Cerebellar cortex (tissue), 1 donor: ENCODE data around the gene PRG3.
"Not testable (repeated sequence)": the region's sequence is repeated elsewhere in the genome, so short reads cannot be mapped to it uniquely, and the experiment has no call there.

ENCODE experiments used
- DNase-seq: peaks from one replicate; pipeline ENCODE4 v3.0.0-alpha.2; 2015; ENCODE audit warnings: low spot score

Gene PRG3

DNA sequence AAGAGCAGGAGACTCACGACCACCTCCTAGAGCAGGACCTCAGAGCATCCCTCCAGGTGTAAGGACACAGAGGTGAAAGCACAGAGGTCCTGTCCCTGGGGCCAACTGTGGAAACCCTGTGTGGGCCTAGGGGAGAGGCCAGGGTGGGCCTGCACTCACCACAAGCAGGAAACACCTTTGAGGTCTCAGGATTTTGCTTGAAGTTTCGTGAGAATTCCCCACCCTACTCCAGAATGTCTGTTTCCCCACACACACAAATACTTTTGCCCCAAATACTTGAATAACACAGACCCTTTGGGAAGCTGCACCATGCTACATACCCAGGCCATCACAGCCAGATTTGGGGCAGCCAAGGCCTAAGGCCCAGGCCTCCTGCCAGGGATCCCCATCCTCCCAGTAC is 27.8 kb upstream of the PRG3 start:
- no peak for DNase-seq

GRCh38 chr11:57407941-57408475 is 27.1 kb upstream of the PRG3 start:
- no peak for DNase-seq

DNA sequence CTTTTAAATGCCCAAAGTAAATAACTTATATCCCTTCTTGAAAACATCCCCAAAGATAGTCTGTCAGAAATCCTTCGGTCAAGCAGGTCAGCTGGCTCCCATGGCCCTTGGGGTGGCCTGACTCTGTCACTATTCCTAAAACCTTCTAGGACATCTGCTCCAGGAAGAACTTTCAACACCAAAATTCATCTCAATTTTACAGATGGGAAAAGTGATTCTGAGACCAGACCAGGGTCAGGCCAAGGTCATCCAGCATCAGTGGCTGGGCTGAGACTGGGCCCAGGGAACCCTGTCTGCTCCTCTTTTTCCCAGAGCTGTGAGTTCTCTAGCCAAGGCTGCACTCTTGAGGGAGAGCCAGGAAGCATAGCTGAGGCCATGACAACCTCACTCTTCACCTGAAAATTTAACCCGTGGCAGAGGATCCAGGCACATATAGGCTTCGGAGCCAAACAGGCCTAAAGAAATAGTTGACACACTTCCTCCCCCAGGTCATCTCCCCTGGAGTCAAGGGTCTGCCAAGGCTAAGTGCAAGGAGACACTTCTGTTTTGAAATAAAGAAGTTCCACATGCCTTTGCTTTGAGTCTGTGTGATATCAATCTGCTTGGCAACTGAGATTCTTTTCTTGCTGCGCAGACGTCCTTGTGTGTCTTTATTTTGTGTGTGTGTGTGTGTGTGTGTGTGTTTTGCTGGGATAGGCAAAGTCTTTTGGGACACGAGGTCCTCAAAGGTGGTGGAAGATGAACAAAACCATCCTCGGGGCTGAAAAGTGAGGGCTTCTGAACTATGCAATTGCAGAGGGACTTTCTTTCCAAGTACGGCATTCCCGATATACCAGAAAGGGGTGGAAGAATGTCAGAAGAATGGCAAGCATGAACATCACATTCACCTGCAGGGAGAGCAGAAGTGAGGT is 26.3 kb upstream of the PRG3 start:
- DNase-seq, result no peak

- no peak for DNase-seq
These were observed 25.5 kb upstream of the PRG3 start for GRCh38 chr11:57406337-57406904.

DNA sequence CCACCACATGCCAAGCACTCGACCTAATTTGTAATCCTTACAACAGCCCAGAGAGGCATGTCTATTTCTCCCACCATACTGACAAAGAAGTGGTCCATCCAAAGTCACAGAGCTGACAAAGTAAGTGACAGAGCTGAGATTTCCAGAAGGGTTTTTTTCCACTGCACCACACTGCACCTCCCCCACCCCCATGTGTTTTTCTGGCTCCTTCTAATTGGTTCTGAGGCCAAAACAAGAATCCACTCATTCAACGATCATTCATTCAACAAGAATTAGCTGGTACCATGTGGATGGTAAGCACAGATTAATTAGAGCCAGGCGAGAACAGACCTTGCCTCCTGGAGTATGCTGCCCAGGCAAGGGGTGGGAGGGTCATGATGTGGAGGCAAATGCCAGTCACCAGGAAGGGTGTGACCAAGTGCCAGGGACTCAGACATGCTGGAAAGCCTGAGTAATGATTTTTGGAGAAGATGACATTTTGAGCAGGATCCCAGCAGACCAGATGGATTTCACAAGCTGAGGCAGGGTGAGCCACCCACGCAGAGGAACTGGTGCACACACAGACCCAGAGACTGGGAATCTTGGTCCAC is 24.4 kb upstream of the PRG3 start:
- peak; percentile 55 for DNase-seq

- DNase-seq, result no peak
These were observed 22.8 kb upstream of the PRG3 start for GRCh38 chr11:57403802-57404147.

GRCh38 chr11:57403003-57403801 is 22.3 kb upstream of the PRG3 start:
- not testable (repeated sequence) for DNase-seq

DNA sequence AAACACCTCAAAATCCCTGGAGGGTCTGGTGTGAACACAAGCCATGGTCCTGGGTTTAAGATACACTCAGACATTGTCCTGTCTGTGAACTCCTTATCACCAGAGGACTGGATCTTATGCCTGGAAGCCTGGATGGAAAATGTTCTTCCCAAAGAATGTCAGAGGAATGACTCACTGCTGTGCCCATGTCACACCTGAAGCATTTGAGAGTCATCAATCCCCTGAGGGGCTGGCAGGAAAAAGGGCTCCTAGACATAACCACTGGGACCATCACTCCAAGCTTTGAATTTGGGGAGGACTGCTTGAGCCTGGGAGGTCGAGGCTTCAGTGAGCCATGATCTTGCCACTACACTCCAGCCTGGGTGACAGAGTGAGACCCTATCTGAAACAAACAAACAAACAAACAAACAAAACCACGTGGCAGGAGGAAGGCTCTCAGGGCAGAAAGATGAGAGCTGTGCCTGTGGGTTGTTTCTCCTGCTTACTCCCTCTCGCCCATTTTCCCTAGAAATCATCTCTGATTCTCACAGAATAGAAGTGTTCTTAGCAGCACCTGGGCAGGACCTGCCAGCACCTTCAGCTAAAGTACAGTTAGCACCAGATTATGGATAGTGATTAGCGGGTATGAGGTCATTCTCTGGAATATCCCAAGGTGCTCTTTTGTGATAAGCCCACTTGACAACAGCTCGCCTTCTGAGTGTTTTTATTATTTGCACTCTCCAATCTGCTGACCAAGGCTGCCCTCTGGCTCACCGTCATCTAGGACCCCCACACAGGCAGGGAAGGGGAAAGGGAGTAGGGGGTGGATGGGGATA is 21.4 kb upstream of the PRG3 start:
- DNase-seq, result no peak

GRCh38 chr11:57399972-57400578 is 19.1 kb upstream of the PRG3 start:
- DNase-seq, result no peak

DNA sequence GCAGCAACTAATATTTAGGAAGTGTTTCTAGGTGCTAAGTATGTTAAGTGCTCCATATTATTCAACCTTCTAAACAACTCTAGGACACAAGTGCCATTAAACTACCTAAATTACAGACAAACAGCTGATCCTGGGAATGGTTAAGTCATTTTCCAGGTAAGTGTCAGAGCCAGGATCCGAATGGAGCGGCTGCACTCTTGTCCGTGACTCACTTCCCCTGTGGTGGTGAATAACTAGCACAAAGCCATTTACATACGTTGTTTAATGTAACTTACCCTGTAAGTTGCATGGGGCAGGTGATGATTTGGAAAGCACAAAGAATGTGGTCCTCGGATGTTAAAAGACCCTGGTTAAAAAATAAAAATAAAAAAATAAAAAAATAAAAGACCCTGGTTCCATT is 18.3 kb upstream of the PRG3 start:
- no peak for DNase-seq

DNA sequence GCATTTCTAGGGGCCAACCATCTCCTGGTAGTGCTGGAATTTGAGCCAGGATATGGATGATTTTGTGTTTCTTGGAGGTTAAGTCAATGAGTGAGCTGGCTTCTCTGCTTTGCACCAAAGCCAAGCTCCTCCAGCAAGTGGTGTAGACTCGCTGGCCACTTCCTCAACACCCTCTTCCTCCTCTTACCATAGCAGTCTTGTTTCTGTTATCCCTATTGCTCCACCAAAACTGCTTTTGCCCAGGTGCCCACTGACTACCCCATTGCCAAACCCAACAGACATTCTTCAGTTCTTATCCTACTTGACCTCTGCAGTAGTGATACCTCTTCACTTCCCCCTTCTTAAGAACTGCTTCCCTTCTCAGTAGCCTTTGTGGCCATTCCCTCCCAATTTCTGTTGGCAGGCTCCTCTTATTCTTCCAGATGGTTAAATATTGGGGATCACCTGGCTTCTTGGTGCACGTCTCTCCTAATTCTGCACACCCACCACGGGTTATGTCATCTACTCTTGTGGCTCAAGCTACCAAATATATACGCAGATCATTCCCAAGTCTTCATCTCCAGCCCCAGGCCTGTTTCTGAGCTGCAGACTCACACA is 16.5 kb upstream of the PRG3 start:
- DNase-seq, result no peak

- DNase-seq, result no peak
These were observed 15.8 kb upstream of the PRG3 start for GRCh38 chr11:57396744-57397143.

DNA sequence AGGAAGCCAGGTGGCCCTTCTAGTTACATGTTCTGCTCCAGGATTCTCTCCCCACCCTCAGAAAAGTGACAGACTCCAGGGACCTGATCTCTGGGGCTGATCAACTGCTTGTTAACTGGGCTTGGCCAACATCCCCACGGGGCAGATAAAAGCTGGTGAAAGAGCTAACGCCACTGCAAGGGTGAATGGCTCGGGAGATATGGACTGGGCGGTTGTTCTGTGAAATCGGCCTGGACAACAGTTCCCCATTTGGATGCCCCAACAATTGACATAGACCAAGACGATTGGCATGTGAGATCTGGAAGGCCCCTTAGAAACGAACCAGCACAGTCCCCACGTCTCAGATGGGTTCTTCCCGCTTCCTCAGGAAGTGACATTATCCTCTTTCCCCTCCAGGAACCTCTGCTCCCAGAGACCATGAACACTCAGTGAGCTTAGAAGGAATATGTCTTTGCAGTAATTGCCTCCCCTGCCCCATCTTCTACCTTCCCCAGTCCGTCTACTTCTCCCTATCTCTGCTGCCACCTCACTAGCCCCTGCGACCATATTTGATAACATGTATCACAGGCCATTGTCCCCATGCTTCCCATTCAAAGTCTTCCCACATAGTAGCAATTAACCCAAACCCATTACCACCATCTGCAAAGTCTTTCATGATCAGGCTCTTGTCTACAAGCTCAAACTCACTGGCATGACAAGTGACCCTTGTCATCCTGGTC is 15.1 kb upstream of the PRG3 start:
- no peak for DNase-seq

- DNase-seq, result no peak
These were observed 13.4 kb upstream of the PRG3 start for GRCh38 chr11:57394203-57394965.

GRCh38 chr11:57392763-57393105 is 11.8 kb upstream of the PRG3 start:
- no peak for DNase-seq

GRCh38 chr11:57392066-57392762 is 11.3 kb upstream of the PRG3 start:
- no peak for DNase-seq

DNA sequence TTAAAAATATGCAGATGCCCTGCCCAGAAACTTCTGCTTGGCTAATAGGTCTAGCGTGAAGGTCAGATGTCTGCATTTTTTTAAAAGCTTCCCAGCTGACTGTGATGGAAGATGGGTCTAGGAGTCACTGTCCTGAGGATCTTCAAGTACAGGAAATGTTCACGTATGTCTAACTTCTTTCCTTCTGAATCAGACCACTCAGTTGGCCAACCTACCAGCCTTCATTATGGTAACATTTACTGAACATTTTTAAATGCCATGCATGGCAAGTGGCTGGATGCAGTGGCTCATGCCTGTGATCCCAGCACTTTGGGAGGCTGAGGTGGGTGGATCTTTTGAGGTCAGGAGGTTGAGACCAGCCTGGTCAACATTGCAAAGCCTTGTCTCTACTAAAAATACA is 10.6 kb upstream of the PRG3 start:
- DNase-seq, result no peak

DNA sequence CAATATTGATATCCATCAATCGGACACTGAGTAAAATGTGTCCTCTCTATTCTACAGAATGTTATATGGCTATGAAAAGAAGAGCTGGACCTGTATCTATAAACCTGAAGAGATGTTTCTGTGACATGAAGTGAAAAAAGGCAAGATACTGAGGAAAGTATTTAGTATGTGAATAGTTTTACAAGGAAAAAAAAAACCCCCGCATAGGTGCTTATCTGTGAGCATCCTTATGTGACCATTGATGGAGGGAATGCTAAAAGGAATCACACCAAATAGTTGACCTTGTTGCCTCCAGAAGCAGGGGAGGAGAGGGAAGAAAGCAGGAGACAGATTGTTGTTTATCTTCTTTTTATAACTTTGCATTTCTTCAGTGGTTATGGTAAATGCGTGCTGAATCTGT is 10.2 kb upstream of the PRG3 start:
- DNase-seq, result no peak

DNA sequence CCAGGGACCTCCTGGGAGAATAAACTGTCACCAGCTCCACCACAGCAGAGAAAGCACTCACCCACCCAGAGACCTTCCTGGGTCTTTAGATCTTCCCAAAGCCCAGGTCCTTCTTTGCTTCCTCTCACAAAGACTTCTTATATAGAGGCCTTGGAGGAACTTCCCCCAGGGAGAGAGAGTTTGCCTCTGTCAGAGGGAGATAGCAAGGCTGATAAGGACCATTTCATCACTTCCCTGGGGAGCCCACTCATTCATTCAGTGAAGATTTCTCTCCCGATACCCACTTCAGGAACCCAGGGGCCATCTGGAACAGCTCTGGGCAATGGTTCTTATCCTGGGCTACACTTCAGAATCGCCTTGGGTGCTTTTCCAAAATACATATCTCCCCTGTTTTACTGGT is 9.6 kb upstream of the PRG3 start, which contains the start of gene PRG2:
TSS of gene PRG2 (minus strand) at position 116 of the 400 bp plus-strand sequence. CDS start 706 bp downstream, outside the sequence.
- DNase-seq, result no peak
